B cell (primary cell): ENCODE data around the gene TGFBR3. TPM values are rescaled to one million over a fixed set of nuclear protein-coding genes. Genes with fewer than 3 reads are reported as not detected.

Source experiments
- ATAC-seq: fragments of 200-7000 bp; cut with Tn5 transposase; one replicate; pipeline ENCODE4 v1.10.0; 2021; ENCODE audit warnings: low read depth, mild to moderate bottlenecking, moderate number of reproducible peaks, moderate library complexity
- CTCF ChIA-PET: fragments of 350-600 bp; sonication (Branson Sonifier 250); formaldehyde crosslinking; loops from one replicate; lab custom pipeline; 2021; ENCODE audit warnings: antibody characterized with exemption, inconsistent platforms; lab: Charles Lee
- POLR2A ChIA-PET: fragments of 350-600 bp; sonication (Branson Sonifier 250); formaldehyde crosslinking; loops from one replicate; lab custom pipeline; 2021; ENCODE audit warnings: antibody characterized with exemption; lab: Charles Lee
- DNase-seq: peaks from one replicate; pipeline ENCODE4 v3.0.0; 2013
- H2AFZ ChIP-seq: 2 replicates; pipeline ENCODE4 v1.6.1; 2012; ENCODE audit warnings: mild to moderate bottlenecking, low read depth, low read length; ENCODE audit not compliant: insufficient read depth, poor library complexity, severe bottlenecking
- H3K27ac ChIP-seq, 2 donors: 1 replicate in 1 of 2; 2 replicates in 1 of 2; pipeline ENCODE4 v1.5.1; 2012 to 2013; ENCODE audit warnings: low read length in 2 of 2, mild to moderate bottlenecking in 2 of 2, moderate library complexity in 1 of 2
- H3K27me3 ChIP-seq, 4 experiments: fragments of 200-600 bp in 1 of 4; sonication (generic) in 1 of 4; replicated peaks in 1 of 4; 1 replicate in 2 of 4; 2 replicates in 2 of 4; pipeline versions ENCODE4 v1.6.1 to v1.7.0; 2013 to 2016; ENCODE audit warnings: low read length in 3 of 4, mild to moderate bottlenecking in 2 of 4, mixed read lengths in 1 of 4, moderate library complexity in 1 of 4; ENCODE audit not compliant: insufficient read depth in 4 of 4, control insufficient read depth in 3 of 4; ENCODE audit errors: control extremely low read depth in 1 of 4
- H3K36me3 ChIP-seq, 2 experiments: replicated peaks in 1 of 2; 1 replicate in 1 of 2; 2 replicates in 1 of 2; pipeline versions ENCODE4 v1.6.1 to v1.7.1; 2013; ENCODE audit warnings: low read length in 1 of 2; ENCODE audit not compliant: insufficient read depth in 2 of 2, control insufficient read depth in 1 of 2; ENCODE audit errors: control extremely low read depth in 1 of 2, extremely low read depth in 1 of 2
- H3K4me1 ChIP-seq, 2 donors: fragments of 200-600 bp in 1 of 2; sonication (generic) in 1 of 2; 1 replicate in 1 of 2; 2 replicates in 1 of 2; pipeline versions ENCODE4 v1.5.1 to v1.6.1; 2013 to 2017; ENCODE audit warnings: low read length in 2 of 2; ENCODE audit not compliant: control insufficient read depth in 2 of 2, insufficient read depth in 2 of 2
- H3K4me2 ChIP-seq: replicated peaks from 2 replicates; pipeline ENCODE3; 2012; ENCODE audit warnings: mild to moderate bottlenecking, low read depth, low read length; ENCODE audit not compliant: poor library complexity, severe bottlenecking
- H3K4me3 ChIP-seq, 5 experiments: fragments of 200-600 bp in 1 of 5; sonication (generic) in 1 of 5; 1 replicate in 3 of 5; 2 replicates in 2 of 5; pipeline versions ENCODE4 v1.5.1 to v1.7.0; 2011 to 2016; ENCODE audit warnings: low read length in 4 of 5, mild to moderate bottlenecking in 4 of 5, low read depth in 2 of 5, control low read depth in 1 of 5, moderate library complexity in 1 of 5; ENCODE audit not compliant: insufficient read depth in 1 of 5; ENCODE audit errors: control extremely low read depth in 1 of 5, extremely low read depth in 1 of 5
- H3K79me2 ChIP-seq: fragments of 200-600 bp; sonication (generic); one replicate; pipeline ENCODE4 v1.6.0; 2016; ENCODE audit warnings: low read length; ENCODE audit not compliant: control insufficient read depth, insufficient read depth
- H3K9ac ChIP-seq: fragments of 200-600 bp; sonication (generic); 2 replicates; pipeline ENCODE4 v1.6.1; 2017; ENCODE audit warnings: mild to moderate bottlenecking, low read length, moderate library complexity
- H3K9me3 ChIP-seq, 3 donors: one replicate each; pipeline versions ENCODE4 v1.6.1 to v1.7.1; 2013; ENCODE audit warnings: low read length in 2 of 3; ENCODE audit not compliant: control insufficient read depth in 2 of 3, insufficient read depth in 1 of 3; ENCODE audit errors: control extremely low read depth in 1 of 3
- H4K20me1 ChIP-seq: 2 replicates; pipeline ENCODE4 v1.6.0; 2012; ENCODE audit warnings: mild to moderate bottlenecking, low read length; ENCODE audit not compliant: insufficient read depth, control insufficient read depth, poor library complexity, severe bottlenecking
- H3K27ac Mint-ChIP-seq: one replicate; pipeline ENCODE4 v1.8.0; 2021; ENCODE audit warnings: mixed read lengths
- H3K27me3 Mint-ChIP-seq: one replicate; pipeline ENCODE4 v1.8.0; 2021; ENCODE audit warnings: mixed read lengths
- H3K4me1 Mint-ChIP-seq: one replicate; pipeline ENCODE4 v1.8.0; 2021; ENCODE audit warnings: mixed read lengths
- H3K4me3 Mint-ChIP-seq: one replicate; pipeline ENCODE4 v1.8.0; 2021; ENCODE audit warnings: mixed read lengths
- H3K9me3 Mint-ChIP-seq: one replicate; pipeline ENCODE4 v1.8.0; 2022; ENCODE audit warnings: mixed read lengths; ENCODE audit not compliant: insufficient read depth
- CTCF ChIP-seq: fragments of 200-600 bp; IDR thresholded peaks from one replicate; pipeline ENCODE4 v1.8.0; 2022; ENCODE audit warnings: antibody characterized with exemption, mild to moderate bottlenecking
- EZH2 ChIP-seq: IDR thresholded peaks from 2 replicates; pipeline ENCODE4 v1.6.1; 2012; ENCODE audit warnings: borderline replicate concordance, low read depth, mild to moderate bottlenecking, moderate library complexity, low read length; ENCODE audit not compliant: insufficient read depth, poor library complexity, severe bottlenecking
- WGBS: methylation state at CpG from one replicate; pipeline ENCODE4 v1.1.5; 2013; ENCODE audit warnings: missing lambda C conversion rate; ENCODE audit not compliant: insufficient coverage; 5-methylcytosine and 5-hydroxymethylcytosine counted together
- intact Hi-C: fragments of 100-400 bp; cut with micrococcal nuclease; formaldehyde crosslinking; loops from one replicate; pipeline ENCODE4 v1.10.0; 2022
- polyA plus RNA-seq: library from polyadenylated mRNA; depleted of rRNA; stranded (reverse); fragments of >200 nt; gene quantifications from 2 replicates; pipeline ENCODE4 v1.2.3, GENCODE V29; 2012
- total RNA-seq, 2 donors: library from RNA; stranded (reverse); fragments of 120-200 nt in 1 of 2; gene quantifications; 1 replicate in 1 of 2; 2 replicates in 1 of 2; pipeline versions ENCODE4 v1.2.3 to v1.2.4, GENCODE V29; 2013 to 2022

TGFBR3 gene
- total and polyA plus RNA-seq, 2 donors (not counting 1 experiment from before 2014, with no cell fraction given): 0.10 to 0.12 TPM

GRCh38 chr1:91746728-91747338 is 139.1 kb downstream of the TGFBR3 start:
- H3K9me3 Mint-ChIP-seq: no peaks in the 10 kb centered on the region
- Histone ChIP-seq H3K36me3 (no peaks in the 10 kb centered on the region), H3K27ac (no peak overlapping the region), H3K9ac (no peak overlapping the region), H3K27me3 (no peaks in the 10 kb centered on the region), H3K79me2 (no peaks in the 10 kb centered on the region), H2AFZ (no peak overlapping the region), H3K9me3 (no peaks in the 10 kb centered on the region), H3K4me3 (no peak overlapping the region), H4K20me1 (no peaks in the 10 kb centered on the region), H3K4me2 (no peak overlapping the region), H3K4me1 (no peaks in the 10 kb centered on the region)
- H3K4me3 Mint-ChIP-seq: no peak overlapping the region
- DNase-seq: no peak
- 100% methylated on average over 1 of the region's 3 CpGs for WGBS
- ChIA-PET CTCF (no interaction called here), POLR2A (no interaction called here)
- no peaks in the 10 kb centered on the region for H3K4me1 Mint-ChIP-seq
- ATAC-seq: no peak
- peaks cover 3% of the 10 kb centered on the region for H3K27me3 Mint-ChIP-seq
- no peak overlapping the region for H3K27ac Mint-ChIP-seq
- no peak for TF ChIP-seq EZH2
- no peak for TF ChIP-seq CTCF
- intact Hi-C loops: no loop called here

GRCh38 chr1:91745640-91746373 is 140.1 kb downstream of the TGFBR3 start:
- H3K79me2 ChIP-seq: no peaks in the 10 kb centered on the region
- 92% methylated on average over 2 of the region's 5 CpGs for WGBS
- Mint-ChIP-seq H3K4me1 (no peaks in the 10 kb centered on the region), H3K27ac (no peak overlapping the region), H3K27me3 (peaks cover 3% of the 10 kb centered on the region), H3K9me3 (no peaks in the 10 kb centered on the region), H3K4me3 (no peak overlapping the region)
- ChIA-PET CTCF (no interaction called here), POLR2A (no interaction called here)
- DNase-seq (no peak), ATAC-seq (no peak)
- no peak overlapping the region for H2AFZ ChIP-seq
- no peaks in the 10 kb centered on the region for H3K9me3 ChIP-seq
- H3K4me3 ChIP-seq: no peak overlapping the region
- no peaks in the 10 kb centered on the region for H3K4me1 ChIP-seq
- intact Hi-C loops: no loop called here
- TF ChIP-seq CTCF: no peak
- no peak for TF ChIP-seq EZH2
- H3K4me2 ChIP-seq: no peak overlapping the region
- no peaks in the 10 kb centered on the region for H3K27me3 ChIP-seq
- H3K9ac ChIP-seq: no peak overlapping the region
- H4K20me1 ChIP-seq: no peaks in the 10 kb centered on the region
- H3K36me3 ChIP-seq: no peaks in the 10 kb centered on the region
- no peak overlapping the region for H3K27ac ChIP-seq
